PFSK-1 (cell line): ENCODE results near the gene TARBP1.

Experiments used
- POLR2AphosphoS5 ChIP-seq: IDR thresholded peaks from 2 replicates; pipeline ENCODE4 v1.6.1; 2012; ENCODE audit warnings: low read depth, mild to moderate bottlenecking, control low read depth, low read length, moderate library complexity
- REST ChIP-seq, 2 experiments: IDR thresholded peaks; 2 replicates each; pipeline versions ENCODE4 v1.6.1 to v1.8.0; 2011 to 2012; ENCODE audit warnings: low read depth in 2 of 2, low read length in 2 of 2, control low read depth in 1 of 2, inconsistent platforms in 1 of 2, mild to moderate bottlenecking in 1 of 2, moderate library complexity in 1 of 2; ENCODE audit not compliant: insufficient read depth in 1 of 2
- SIN3A ChIP-seq: IDR thresholded peaks from 2 replicates; pipeline ENCODE4 v1.6.1; 2012; ENCODE audit warnings: mild to moderate bottlenecking, low read length, moderate library complexity, borderline replicate concordance; ENCODE audit not compliant: insufficient read depth
- TAF1 ChIP-seq: IDR thresholded peaks from 2 replicates; pipeline ENCODE4 v1.6.1; 2012; ENCODE audit warnings: low read length, control low read depth, borderline replicate concordance; ENCODE audit not compliant: insufficient read depth

GRCh38 chr1:234413990-234414389 lies 65.0 kb downstream of the TARBP1 start:
- no peak for TF ChIP-seq TAF1
- no peak for TF ChIP-seq REST (IDR thresholded peaks at IDR 0.05; ENCODE audit: insufficient read depth in 1 of 2, low read depth in 2 of 2, low read length in 2 of 2)
- no peak for TF ChIP-seq POLR2AphosphoS5
- TF ChIP-seq SIN3A, result no peak
